ES-I3 (cell line): ENCODE results near the gene NAA80.
A peak's percentile ranks its signal among the peaks of the same experiment; 100 is the strongest.

ENCODE experiments used
- H3K36me3 ChIP-seq: 2 replicates; pipeline ENCODE4 v1.6.1; 2013; ENCODE audit warnings: mild to moderate bottlenecking, low read length, control low read depth, moderate library complexity; ENCODE audit not compliant: insufficient read depth
- H3K4me1 ChIP-seq: 2 replicates; pipeline ENCODE4 v1.6.1; 2013; ENCODE audit warnings: mild to moderate bottlenecking, control low read depth, low read length; ENCODE audit not compliant: insufficient read depth
- H3K9ac ChIP-seq: 2 replicates; pipeline ENCODE4 v1.6.1; 2013; ENCODE audit warnings: low read depth, mild to moderate bottlenecking, low read length, moderate library complexity
- H3K9me3 ChIP-seq: 2 replicates; pipeline ENCODE4 v1.6.1; 2013; ENCODE audit warnings: mild to moderate bottlenecking, low read length, moderate library complexity; ENCODE audit not compliant: control insufficient read depth, insufficient read depth

The NAA80 gene, protein sequence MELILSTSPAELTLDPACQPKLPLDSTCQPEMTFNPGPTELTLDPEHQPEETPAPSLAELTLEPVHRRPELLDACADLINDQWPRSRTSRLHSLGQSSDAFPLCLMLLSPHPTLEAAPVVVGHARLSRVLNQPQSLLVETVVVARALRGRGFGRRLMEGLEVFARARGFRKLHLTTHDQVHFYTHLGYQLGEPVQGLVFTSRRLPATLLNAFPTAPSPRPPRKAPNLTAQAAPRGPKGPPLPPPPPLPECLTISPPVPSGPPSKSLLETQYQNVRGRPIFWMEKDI

DNA sequence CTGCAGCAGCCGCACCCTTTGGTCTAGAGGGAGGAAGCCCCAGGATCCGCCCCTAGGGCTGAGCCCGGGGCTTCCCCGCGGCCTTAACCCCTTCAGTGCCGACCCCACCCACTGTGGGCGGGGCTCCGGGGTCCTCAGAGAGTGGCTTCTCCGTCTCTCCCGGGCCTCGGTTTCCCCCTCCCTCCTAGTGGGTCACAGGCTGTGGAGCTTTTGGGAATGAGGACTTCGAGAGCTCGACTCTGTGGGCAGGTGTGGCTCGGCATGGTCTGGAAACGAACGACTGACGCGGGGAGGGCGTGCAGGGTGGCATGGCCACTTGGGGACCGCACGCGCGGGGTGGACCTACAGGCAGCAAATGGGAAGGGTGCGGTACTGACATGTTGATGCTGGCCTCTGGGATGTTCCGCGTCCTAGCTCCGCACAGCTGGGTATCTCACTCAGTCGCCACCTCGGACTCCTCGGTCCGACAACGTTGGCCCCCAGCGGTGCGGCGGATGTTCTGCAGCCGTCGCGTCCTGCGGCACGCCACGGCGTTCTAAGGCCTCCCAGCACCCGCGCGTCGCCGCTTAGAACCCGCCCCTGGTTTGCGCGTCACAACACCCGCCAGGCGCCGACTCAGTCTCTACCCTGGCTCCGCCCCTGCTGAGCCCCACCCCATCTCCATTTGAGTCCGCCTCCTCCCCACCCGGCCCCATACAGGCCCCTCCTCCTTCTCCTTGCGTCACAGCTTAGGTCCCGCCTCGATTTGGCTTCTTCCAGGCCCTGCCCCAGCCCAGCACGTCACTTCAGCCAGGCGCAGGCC lies at the start of gene NAA80, which contains the start of gene HYAL3:
Gene NAA80 (minus strand): TSS at position 570 of the 802 bp plus-strand sequence. CDS start 1,942 bp downstream, outside the sequence.
Gene HYAL3 (minus strand): TSS at position 570 of the 802 bp plus-strand sequence. CDS start 3,803 bp downstream, outside the sequence.
- H3K4me1 ChIP-seq = peaks cover 11% of the 10 kb centered on the region
- no peaks in the 10 kb centered on the region for H3K36me3 ChIP-seq
- H3K9ac ChIP-seq = peak within 1 kb of the TSS; percentile 97
- no peaks in the 10 kb centered on the region for H3K9me3 ChIP-seq

DNA sequence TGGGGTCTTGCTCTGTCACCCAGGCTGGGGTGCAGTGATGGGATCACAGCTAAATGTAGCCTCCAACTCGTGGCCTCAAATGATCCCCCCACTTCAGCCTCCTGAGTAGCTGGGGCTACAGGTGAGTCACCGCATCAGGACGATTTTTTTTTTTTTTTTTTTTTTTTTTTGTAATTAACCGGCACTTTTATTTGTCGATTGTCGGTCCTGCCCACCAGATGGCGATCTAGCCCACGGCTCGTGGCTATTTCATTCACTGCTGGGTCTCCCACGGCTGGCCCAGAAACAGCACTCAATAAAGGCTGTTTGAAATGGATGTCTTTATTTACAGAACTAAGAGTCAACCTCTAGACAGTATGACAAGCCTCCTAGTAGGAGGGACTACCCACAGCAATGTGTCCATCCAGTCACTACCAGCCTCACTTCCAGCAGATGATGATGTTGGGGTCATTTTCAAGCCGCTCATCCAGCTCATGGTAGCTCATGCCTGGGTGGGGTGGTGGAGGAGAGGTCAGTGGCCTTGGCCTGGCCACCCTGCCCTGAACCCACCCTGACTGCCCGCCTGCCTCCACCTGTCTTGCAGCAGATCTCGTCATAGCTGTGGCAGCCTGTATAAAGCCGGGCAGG lies 48.1 kb upstream of the NAA80 start:
- no peaks in the 10 kb centered on the region for H3K4me1 ChIP-seq
- H3K36me3 ChIP-seq = no peaks in the 10 kb centered on the region
- no peaks in the 10 kb centered on the region for H3K9me3 ChIP-seq
- no peak overlapping the region for H3K9ac ChIP-seq

DNA sequence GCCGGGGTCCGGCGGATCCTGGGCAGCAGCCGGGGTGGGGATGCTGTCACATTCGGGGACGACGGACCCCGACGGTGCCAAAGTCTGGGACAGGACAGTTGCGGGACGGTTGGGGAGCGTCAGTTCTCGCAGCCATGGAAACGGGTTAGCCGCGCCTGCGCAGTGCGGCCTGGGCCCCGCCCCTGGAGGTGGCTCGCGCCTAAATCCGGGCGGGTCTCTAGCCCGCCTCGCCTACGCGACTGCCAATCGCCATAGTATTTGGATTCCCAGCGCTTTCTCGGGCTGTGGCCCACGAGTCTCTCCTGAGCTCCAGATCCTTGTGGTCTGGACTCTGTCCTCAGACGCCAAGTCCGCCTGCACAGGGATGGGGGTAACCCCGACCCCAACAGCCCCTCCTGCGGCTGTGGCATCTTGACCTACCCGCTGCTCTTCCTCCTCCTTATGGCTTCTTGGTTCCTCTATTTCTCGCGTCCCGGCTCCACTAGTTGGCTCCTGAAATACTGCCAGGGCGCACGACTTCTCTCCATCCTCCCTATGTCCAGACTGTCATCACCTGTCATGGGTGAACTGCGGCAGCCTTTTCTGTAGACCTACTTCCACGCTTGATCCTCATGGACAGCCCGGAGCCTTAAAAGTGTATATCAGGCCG lies 46.5 kb upstream of the NAA80 start, which contains the start of gene ZMYND10:
Gene ZMYND10 (minus strand): TSS at position 147 of the 649 bp plus-strand sequence. CDS start 153 bp downstream, outside the sequence.
- no peaks in the 10 kb centered on the region for H3K9me3 ChIP-seq
- H3K36me3 ChIP-seq = no peaks in the 10 kb centered on the region
- no peaks in the 10 kb centered on the region for H3K4me1 ChIP-seq
- H3K9ac ChIP-seq = peak within 1 kb of the TSS; percentile 58; the same call in 1 of the 2 replicates

DNA sequence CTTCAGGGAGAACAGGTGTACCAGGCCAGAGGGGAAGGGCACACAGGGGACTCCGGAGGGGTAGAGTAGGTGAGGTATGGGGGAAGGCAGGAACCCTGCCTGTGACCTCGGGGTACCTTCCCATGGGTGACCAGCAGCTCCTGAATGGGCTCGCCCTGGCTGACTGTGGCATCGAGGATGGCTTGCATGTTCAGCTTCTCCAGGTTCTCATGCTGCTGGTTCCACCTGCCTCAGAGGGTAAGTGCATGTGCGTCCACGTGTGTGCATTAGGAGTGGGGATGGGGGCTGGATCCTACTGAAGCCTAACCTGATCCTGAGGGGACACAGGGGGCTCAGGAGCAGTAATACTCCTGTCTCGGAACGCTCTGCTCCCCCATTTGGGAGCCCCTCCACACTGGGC lies 45.8 kb upstream of the NAA80 start:
- H3K9ac ChIP-seq = peak overlapping the region; percentile 58; the same call in 1 of the 2 replicates
- no peaks in the 10 kb centered on the region for H3K36me3 ChIP-seq
- H3K9me3 ChIP-seq = no peaks in the 10 kb centered on the region
- no peaks in the 10 kb centered on the region for H3K4me1 ChIP-seq

DNA sequence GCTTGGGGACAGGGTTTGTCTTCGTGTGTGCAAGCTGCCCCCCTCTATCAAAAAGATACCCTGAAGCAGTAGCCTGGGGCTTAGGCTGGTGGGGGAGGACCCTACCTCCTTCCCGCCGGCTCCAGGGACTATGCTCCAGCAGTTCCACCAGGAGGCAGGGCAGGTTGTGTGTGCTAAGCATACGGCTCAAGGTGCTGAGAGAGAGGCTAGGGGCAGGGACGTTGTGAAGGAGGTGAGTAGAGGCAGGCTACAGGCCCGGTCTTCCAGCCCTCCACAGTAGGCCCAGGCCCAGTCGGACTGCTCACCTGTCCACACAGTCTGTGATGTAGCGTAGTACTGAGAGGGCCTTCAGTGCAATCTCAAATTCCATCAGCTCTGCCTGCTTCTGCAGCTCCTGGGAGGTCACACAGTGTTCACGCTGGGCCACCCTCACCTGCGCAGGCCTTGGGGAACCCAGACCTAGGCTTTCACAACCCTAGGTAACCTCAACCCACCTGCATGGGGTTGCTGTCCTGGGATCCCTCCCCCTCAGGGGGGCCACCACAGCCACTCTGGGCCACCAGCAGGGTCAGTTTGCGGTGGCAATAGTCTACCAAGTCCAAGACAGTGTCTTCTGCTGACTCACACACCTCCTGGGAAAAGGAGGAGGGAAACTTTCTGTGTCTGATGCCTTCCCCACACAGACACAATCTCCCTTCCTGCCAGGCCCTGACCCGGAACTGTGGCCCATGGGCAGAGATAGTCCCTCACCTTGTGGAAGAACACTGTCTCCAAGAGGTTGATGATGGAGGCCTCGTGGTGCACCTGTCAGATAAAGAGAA lies 43.8 kb upstream of the NAA80 start:
- no peaks in the 10 kb centered on the region for H3K9me3 ChIP-seq
- H3K4me1 ChIP-seq = peaks cover 5% of the 10 kb centered on the region
- no peak overlapping the region for H3K9ac ChIP-seq
- no peaks in the 10 kb centered on the region for H3K36me3 ChIP-seq

DNA sequence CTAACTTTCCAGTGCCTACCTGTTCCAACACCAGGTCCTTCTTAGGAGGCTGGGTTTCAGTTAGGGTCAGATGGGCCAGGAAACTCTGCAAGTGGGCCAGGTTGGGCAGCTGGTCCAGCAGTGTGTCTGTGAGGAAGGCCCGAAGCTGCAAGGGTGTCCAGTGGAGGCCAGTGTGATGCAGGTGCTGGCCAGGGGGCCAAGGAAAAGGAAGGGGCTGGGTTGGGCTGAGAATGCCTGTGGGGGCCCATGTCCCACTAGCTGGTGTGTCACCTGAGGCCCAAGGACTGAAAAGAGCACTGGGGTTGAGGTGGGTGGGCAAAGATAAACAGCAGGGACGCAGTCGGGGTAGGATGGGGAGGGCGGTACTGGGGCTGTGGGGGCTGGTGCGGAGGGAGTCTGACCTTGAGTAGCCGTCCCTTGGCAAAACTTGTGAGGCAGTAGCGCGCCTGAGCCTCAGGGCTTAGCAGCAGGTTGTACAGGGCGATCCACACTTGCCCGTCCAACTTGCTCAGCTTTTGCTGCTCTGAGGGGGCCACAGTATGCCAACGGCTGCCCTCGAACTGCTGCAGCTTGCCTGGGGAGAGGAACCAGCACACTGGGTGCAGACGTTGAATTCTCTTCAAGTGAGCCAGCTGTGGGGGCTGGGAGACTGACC lies 42.9 kb upstream of the NAA80 start:
- no peaks in the 10 kb centered on the region for H3K36me3 ChIP-seq
- no peak overlapping the region for H3K9ac ChIP-seq
- H3K9me3 ChIP-seq = no peaks in the 10 kb centered on the region
- H3K4me1 ChIP-seq = peaks cover 5% of the 10 kb centered on the region

DNA sequence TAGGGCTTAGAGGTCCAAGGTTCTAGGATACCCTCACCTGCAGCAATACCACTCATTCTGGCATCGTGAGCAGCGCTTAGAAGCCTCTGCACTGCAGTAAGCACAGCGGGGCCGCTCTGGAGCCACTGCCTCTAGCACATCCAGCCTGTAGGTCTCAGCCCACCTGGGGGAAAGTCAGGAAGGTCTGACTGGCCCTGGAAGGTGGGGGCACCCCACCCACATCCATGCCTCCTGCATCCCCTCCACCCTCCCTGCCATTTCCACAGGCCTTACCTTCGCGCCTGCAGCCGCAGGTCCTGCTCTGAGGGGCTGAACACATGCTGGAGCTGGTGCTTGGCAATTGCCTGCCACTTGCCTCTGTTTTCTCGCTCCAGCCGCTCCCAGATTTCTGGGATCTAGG lies 42.3 kb upstream of the NAA80 start:
- peaks cover 5% of the 10 kb centered on the region for H3K4me1 ChIP-seq
- no peaks in the 10 kb centered on the region for H3K36me3 ChIP-seq
- no peak overlapping the region for H3K9ac ChIP-seq
- no peaks in the 10 kb centered on the region for H3K9me3 ChIP-seq

DNA sequence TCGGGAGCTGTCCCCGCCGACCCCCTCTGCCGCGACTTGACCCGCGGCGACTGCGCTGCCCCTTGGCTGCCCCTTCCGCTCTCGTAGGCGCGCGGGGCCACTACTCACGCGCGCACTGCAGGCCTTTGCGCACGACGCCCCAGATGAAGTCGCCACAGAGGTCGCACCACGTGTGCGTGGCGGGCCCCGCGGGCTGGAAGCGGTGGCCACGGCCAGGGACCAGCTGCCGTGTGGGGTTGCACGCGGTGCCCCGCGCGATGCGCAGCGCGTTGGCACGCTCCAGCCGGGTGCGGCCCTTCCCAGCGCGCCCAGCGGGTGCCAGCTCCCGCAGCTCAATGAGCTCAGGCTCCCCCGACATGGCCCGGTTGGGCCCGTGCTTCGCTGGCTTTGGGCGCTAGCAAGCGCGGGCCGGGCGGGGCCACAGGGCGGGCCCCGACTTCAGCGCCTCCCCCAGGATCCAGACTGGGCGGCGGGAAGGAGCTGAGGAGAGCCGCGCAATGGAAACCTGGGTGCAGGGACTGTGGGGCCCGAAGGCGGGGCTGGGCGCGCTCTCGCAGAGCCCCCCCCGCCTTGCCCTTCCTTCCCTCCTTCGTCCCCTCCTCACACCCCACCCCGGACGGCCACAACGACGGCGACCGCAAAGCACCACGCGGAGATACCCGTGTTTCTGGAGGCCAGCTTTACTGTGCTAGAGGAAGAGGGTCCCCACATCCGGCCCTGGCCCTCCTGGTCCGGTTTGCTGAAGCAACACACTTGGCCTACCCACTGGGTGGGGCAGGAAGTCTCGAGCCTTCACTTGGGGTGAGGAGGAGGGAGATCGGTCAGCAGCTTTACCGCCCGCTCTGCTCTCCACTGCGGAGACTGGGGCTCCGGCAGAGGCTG lies 41.5 kb upstream of the NAA80 start, which contains the start of gene RASSF1:
Gene RASSF1 (minus strand): TSS at position 389 of the 882 bp plus-strand sequence. CDS start 31 bp downstream, at position 358.
- Histone ChIP-seq H3K4me1 (peaks cover 5% of the 10 kb centered on the region), H3K36me3 (no peaks in the 10 kb centered on the region), H3K9ac (peak within 1 kb of the TSS; percentile 65), H3K9me3 (no peaks in the 10 kb centered on the region)

DNA sequence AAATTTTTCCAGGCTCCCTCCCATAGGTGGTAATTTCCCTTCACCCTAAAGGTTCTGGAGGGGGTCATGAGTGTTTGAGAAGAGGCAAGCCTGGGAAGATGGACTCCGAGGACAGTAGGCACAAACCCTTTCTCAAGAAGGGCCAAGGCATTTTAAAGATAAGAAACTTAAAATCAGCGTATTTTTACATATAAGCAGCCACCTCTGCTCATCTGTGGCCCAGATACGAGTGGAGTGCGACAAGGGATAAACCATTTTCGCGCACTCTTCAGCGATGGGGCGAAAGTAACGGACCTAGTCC lies 40.9 kb upstream of the NAA80 start:
- peaks cover 5% of the 10 kb centered on the region for H3K4me1 ChIP-seq
- H3K9ac ChIP-seq = peak overlapping the region; percentile 65; the same call in 1 of the 2 replicates
- H3K36me3 ChIP-seq = no peaks in the 10 kb centered on the region
- no peaks in the 10 kb centered on the region for H3K9me3 ChIP-seq

DNA sequence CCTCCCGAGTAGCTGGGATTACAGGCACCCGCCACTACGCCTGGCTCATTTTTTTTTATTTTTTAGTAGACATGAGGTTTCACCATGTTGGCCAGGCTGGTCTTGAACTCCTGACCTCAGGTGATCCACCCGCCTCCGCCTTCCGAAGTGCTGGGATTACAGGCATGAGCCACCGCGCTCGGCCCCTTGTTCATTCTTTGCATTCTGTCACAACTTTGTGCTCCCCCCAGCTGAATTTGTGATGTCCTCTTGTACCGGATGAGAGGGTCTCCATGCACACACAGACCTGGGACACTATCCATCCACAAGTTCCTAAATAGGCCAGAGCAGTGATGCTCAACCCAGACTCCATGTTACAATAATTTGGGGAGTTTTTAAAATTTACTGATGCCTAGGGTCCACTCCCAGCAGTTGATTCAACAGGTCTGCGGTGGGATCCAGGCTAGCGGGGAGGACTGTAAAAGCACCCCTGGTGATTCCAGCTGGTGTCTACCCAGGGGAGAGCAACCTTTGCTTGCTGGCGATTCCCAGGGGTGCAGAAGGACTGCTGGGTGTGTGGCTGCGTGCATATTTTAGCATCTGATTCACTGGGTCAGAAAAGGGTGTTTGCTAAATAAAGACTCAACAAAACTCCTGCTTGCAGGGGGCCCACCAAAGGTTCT lies 40.4 kb upstream of the NAA80 start:
- H3K9ac ChIP-seq = peak overlapping the region; percentile 65; the same call in 1 of the 2 replicates
- no peaks in the 10 kb centered on the region for H3K9me3 ChIP-seq

DNA sequence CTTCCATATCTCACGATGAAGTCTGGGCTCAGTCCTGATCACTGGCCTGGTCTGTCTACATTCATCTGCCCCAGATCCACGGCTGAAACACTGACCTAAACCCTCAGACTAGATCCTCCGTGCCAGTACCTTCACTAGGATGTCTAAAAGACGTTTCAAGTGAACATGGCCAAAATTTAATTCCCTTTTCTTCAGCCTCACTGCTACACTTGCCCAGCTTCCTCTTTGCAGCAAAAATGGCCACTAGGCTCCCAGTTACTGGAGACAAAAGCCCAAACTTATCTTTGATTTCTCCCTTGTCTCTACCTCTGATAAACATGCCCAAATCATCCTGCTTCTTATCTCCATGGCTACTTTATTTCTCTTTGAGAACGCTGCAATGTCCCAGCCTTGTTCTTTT lies 39.8 kb upstream of the NAA80 start:
- Histone ChIP-seq H3K36me3 (peaks cover 2% of the 10 kb centered on the region; the same call in 1 of the 2 replicates), H3K9me3 (no peaks in the 10 kb centered on the region), H3K9ac (no peak overlapping the region), H3K4me1 (peaks cover 5% of the 10 kb centered on the region)

More for the DNA sequence above, 40.4 kb upstream of the NAA80 start:
- peaks cover 5% of the 10 kb centered on the region for H3K4me1 ChIP-seq
- H3K36me3 ChIP-seq = no peaks in the 10 kb centered on the region
